PC-9 (cell line): Measurements from ENCODE around the gene SAA1. TPM values are rescaled to one million over a fixed set of nuclear protein-coding genes. Genes with fewer than 3 reads are reported as not detected.
"Not testable (repeated sequence)": the region's sequence is repeated elsewhere in the genome, so short reads cannot be mapped to it uniquely, and the experiment has no call there.

ENCODE experiments used
- BruUV-seq: library from RNA; stranded (reverse); fragments of 400-500 nt; replicated peaks from 2 replicates; lab custom pipeline; 2021; lab: Mats Ljungman, UMichigan
- CTCF ChIA-PET: fragments of 300-600 bp; sonication (Branson Sonifier 250); formaldehyde crosslinking; loops from one replicate; lab custom pipeline; 2022; ENCODE audit warnings: antibody characterized with exemption; lab: Charles Lee
- POLR2A ChIA-PET: fragments of 300-600 bp; sonication (Branson Sonifier 250); formaldehyde crosslinking; loops from one replicate; lab custom pipeline; 2022; ENCODE audit warnings: antibody characterized with exemption; ENCODE audit not compliant: unreplicated experiment; lab: Charles Lee
- DNase-seq, 2 experiments: peaks; one replicate each; pipeline versions ENCODE4 v3.0.0 to v3.0.0-alpha.2; 2015 to 2022; ENCODE audit warnings: mixed read lengths in 1 of 2
- H2AFZ ChIP-seq: fragments of 200-600 bp; sonication (generic); 2 replicates; pipeline ENCODE4 v1.8.1; 2017; ENCODE audit warnings: antibody characterized with exemption
- H3F3A ChIP-seq: fragments of 200-600 bp; sonication (generic); 2 replicates; pipeline ENCODE4 v1.8.1; 2017; ENCODE audit warnings: antibody characterized with exemption, mild to moderate bottlenecking, low read depth; ENCODE audit not compliant: insufficient read depth
- H3K27ac ChIP-seq: fragments of 200-600 bp; sonication (generic); 2 replicates; pipeline ENCODE4 v1.6.1; 2016; ENCODE audit warnings: mixed run types
- H3K27me3 ChIP-seq: fragments of 200-600 bp; sonication (generic); 2 replicates; pipeline ENCODE4 v1.6.1; 2016; ENCODE audit warnings: low read depth, mixed run types; ENCODE audit not compliant: insufficient read depth
- H3K36me3 ChIP-seq: fragments of 200-600 bp; sonication (generic); 2 replicates; pipeline ENCODE4 v1.6.1; 2016; ENCODE audit warnings: low read depth, mixed run types
- H3K4me1 ChIP-seq: fragments of 200-600 bp; sonication (generic); replicated peaks from 2 replicates; pipeline ENCODE4 v1.6.1; 2016; ENCODE audit warnings: mixed run types; ENCODE audit not compliant: insufficient read depth
- H3K4me2 ChIP-seq: fragments of 200-600 bp; sonication (generic); 2 replicates; pipeline ENCODE4 v1.6.1; 2017; ENCODE audit warnings: mixed run types
- H3K4me3 ChIP-seq: fragments of 200-600 bp; sonication (generic); 2 replicates; pipeline ENCODE4 v1.6.1; 2016; ENCODE audit warnings: mixed run types
- H3K79me2 ChIP-seq: fragments of 200-600 bp; sonication (generic); 2 replicates; pipeline ENCODE4 v1.6.1; 2017; ENCODE audit warnings: low read depth, mixed run types
- H3K9me2 ChIP-seq: fragments of 200-600 bp; sonication (generic); 2 replicates; pipeline ENCODE4 v1.8.1; 2017; ENCODE audit warnings: mild to moderate bottlenecking; ENCODE audit not compliant: insufficient read depth
- H3K9me3 ChIP-seq: fragments of 200-600 bp; sonication (generic); 2 replicates; pipeline ENCODE4 v1.8.1; 2016; ENCODE audit warnings: low read depth; ENCODE audit not compliant: insufficient read depth
- H4K20me1 ChIP-seq: fragments of 200-600 bp; sonication (generic); 2 replicates; pipeline ENCODE4 v1.8.1; 2017; ENCODE audit not compliant: insufficient read depth
- EZH2 ChIP-seq: fragments of 200-600 bp; sonication (generic); IDR thresholded peaks from 2 replicates; pipeline ENCODE4 v1.8.0; 2017; ENCODE audit warnings: antibody characterized with exemption, low read depth
- intact Hi-C: fragments of 100-400 bp; cut with micrococcal nuclease; formaldehyde crosslinking; loops from one replicate; pipeline ENCODE4 v1.10.0; 2022; ENCODE audit not compliant: unreplicated experiment
- total RNA-seq: library from RNA; stranded (reverse); gene quantifications from 2 replicates; pipeline ENCODE4 v1.2.3, GENCODE V29; 2021
- TF ChIP-seq, protein P1 (sequence below): fragments of 200-600 bp; sonication (generic); conservative IDR thresholded peaks from 2 replicates; pipeline ENCODE4 v1.6.1; 2017; ENCODE audit warnings: mixed run types, antibody characterized with exemption, mild to moderate bottlenecking, moderate library complexity

The SAA1 gene
- total RNA-seq, 1 experiment from 2014 or later = not detected

DNA sequence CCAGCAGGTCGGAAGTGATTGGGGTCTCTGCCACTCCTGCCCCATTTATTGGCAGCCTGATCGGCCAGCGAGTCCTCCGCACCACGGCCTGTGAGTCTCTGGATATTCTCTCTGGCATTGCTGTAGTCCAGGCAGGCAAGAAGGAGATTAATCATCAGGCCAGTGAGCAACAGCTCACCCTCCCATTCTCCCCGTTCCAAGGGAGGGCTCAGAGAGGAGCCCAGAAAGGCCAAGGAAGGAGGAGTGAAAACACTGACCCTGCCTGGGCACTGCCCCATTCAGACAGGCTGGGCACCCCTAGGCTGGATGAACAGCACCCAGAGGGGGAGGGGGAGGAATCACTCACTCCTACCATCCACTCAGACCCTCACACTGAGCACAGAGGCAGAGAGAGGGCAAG lies 20.7 kb upstream of the SAA1 start:
- Histone ChIP-seq H3K36me3 (no peaks in the 10 kb centered on the region), H3K27ac (no peak overlapping the region), H3K79me2 (no peaks in the 10 kb centered on the region), H3K27me3 (no peaks in the 10 kb centered on the region), H3K4me2 (no peak overlapping the region), H3K9me2 (no peaks in the 10 kb centered on the region), H3K4me3 (no peak overlapping the region), H2AFZ (no peak overlapping the region), H4K20me1 (no peaks in the 10 kb centered on the region), H3K9me3 (no peaks in the 10 kb centered on the region), H3K4me1 (peaks cover 9% of the 10 kb centered on the region; the same call in 1 of the 2 replicates), H3F3A (no peaks in the 10 kb centered on the region)
- intact Hi-C loops = loop anchor here (10.0 kb wide), 2 partner anchors 409 to 489 kb away; no protein-coding TSS in a partner anchor
- ChIA-PET POLR2A (no interaction called here), CTCF (no interaction called here)
- no TSS peak for BruUV-seq
- TF ChIP-seq EZH2 = no peak
- TF ChIP-seq, protein P1, sequence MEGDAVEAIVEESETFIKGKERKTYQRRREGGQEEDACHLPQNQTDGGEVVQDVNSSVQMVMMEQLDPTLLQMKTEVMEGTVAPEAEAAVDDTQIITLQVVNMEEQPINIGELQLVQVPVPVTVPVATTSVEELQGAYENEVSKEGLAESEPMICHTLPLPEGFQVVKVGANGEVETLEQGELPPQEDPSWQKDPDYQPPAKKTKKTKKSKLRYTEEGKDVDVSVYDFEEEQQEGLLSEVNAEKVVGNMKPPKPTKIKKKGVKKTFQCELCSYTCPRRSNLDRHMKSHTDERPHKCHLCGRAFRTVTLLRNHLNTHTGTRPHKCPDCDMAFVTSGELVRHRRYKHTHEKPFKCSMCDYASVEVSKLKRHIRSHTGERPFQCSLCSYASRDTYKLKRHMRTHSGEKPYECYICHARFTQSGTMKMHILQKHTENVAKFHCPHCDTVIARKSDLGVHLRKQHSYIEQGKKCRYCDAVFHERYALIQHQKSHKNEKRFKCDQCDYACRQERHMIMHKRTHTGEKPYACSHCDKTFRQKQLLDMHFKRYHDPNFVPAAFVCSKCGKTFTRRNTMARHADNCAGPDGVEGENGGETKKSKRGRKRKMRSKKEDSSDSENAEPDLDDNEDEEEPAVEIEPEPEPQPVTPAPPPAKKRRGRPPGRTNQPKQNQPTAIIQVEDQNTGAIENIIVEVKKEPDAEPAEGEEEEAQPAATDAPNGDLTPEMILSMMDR = no peak
- DNase-seq = no peak

DNA sequence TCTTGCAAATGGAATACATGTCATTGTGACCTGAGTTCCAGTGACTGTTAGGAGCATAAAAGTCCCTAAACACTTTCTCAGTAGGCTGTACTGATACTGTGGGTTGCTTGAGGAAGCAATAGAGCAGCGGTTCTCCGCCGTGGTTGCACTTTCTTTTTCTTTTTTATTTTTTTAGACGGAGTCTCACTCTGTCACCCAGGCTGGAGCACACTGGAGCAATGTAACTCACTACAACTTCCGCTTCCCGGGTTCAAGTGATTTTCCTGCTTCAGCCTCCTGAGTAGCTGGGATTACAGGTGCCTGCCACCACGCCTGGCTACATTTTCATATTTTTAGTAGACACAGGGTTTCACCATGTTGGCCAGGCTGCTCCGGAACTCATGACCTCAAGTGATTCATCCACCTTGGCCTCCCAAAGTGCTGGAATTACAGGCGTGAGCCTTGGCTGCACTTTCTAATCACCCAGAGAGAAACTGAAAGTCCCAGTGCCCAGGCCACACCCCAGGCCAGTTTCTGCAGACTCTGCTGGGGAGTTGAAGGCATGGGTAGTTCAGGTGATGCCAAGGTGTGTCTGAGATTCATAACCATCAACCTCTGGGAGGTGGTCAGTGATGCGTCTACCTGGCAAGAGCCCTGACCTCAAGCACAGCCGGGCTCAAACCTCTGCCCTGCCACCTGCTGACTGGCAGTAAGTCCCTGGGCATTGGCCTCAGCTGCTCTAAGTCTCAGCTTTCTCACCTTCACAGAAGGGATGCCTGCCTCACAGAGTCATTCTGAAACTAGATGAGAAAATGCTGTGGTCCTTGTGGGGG lies 19.5 kb upstream of the SAA1 start:
- H3K4me1 ChIP-seq, H3K79me2 ChIP-seq, H2AFZ ChIP-seq, H3K9me3 ChIP-seq, H3F3A ChIP-seq, H3K4me3 ChIP-seq, POLR2A ChIA-PET, H3K9me2 ChIP-seq, H3K36me3 ChIP-seq, BruUV-seq, H4K20me1 ChIP-seq, H3K27me3 ChIP-seq: not testable (repeated sequence)
- Histone ChIP-seq H3K4me2 (peak overlapping the region; percentile 11), H3K27ac (peak overlapping the region; percentile 41)
- intact Hi-C loops = loop anchor here (2.0 to 10.0 kb wide), 3 partner anchors 22 to 488 kb away; no protein-coding TSS in a partner anchor
- peak; percentile 39 to 71 for DNase-seq
- CTCF ChIA-PET = interaction anchor here (0.6 kb wide), 1 partner anchor 57 kb away, joined by 3 read pairs; no protein-coding TSS in a partner anchor

DNA sequence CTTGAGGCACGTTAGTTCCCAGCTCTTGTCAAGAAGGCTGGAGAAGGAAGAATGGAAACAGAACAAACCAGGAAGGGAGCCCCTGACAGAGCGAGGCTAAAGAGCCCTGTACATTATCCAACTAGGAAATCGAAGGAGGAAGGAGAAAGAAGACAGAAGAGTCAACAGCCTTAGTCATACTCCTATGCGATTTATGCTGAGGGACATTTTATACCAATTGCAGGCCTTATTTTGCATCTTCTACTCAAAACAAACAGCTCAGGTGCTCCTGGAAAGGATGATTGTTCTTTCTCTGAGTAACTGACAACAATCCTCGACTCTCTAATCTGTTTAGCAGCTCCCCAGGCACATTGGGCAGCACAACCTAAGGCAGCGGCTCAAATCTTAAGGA lies 18.9 kb upstream of the SAA1 start:
- H3K4me1 ChIP-seq, H3K9me3 ChIP-seq, H3K27me3 ChIP-seq, H3F3A ChIP-seq, H3K9me2 ChIP-seq, H3K79me2 ChIP-seq, H2AFZ ChIP-seq, DNase-seq, H4K20me1 ChIP-seq, CTCF ChIA-PET, BruUV-seq, H3K36me3 ChIP-seq, H3K4me3 ChIP-seq, POLR2A ChIA-PET: not testable (repeated sequence)
- intact Hi-C loops = loop anchor here (2.0 to 10.0 kb wide), 3 partner anchors 22 to 488 kb away; no protein-coding TSS in a partner anchor
- Histone ChIP-seq H3K27ac (peak overlapping the region; percentile 32), H3K4me2 (peak overlapping the region; percentile 11)

DNA sequence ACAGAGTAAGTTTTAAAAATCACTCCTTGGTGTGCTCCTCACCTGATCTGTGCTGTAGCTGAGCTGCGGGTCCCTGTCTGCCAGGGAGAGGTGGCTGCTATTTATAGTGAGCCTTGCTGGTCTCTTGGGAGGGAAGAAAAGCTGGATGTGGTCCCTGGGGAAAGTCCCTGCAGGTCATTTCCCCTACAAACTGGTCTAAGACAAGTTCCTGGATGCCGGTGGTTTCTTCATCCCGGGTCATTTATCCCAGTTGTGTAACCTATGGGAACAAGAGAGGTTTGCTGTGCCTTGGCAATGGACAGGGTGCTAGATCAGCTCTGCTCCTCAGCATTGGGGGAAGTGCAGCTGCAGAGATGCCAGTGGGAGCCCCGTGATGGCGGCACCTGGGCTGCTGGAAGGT lies 17.5 kb upstream of the SAA1 start, which contains the start of gene SAA2:
Gene SAA2 (minus strand): TSS at position 108 of the 400 bp plus-strand sequence. CDS start 657 bp downstream, outside the sequence.
- peak in 1 of 2 experiments; percentile 58 for DNase-seq
- Histone ChIP-seq H3K4me2 (no peak within 1 kb of the TSS), H3K9me2 (no peaks in the 10 kb centered on the region), H3K4me3 (no peak within 1 kb of the TSS), H3K79me2 (no peaks in the 10 kb centered on the region), H3K4me1 (peaks cover 11% of the 10 kb centered on the region), H3K36me3 (no peaks in the 10 kb centered on the region), H3K27me3 (no peaks in the 10 kb centered on the region), H3K9me3 (no peaks in the 10 kb centered on the region), H3F3A (peaks cover 3% of the 10 kb centered on the region; the same call in 1 of the 2 replicates), H4K20me1 (no peaks in the 10 kb centered on the region), H2AFZ (no peak within 1 kb of the TSS), H3K27ac (no peak within 1 kb of the TSS)
- CTCF ChIA-PET = interaction anchor here (0.5 to 0.6 kb wide), 2 partner anchors 235 to 446 kb away, joined by 3 to 7 read pairs; no protein-coding TSS in a partner anchor
- intact Hi-C loops = loop anchor here (10.0 kb wide), 2 partner anchors 406 to 486 kb away; no protein-coding TSS in a partner anchor
- POLR2A ChIA-PET = no interaction called here
- BruUV-seq = no TSS peak
- no peak for TF ChIP-seq EZH2
- TF ChIP-seq, protein P1 = no peak
